ENCODE data around the gene SSBP3.
A peak's percentile ranks its signal among the peaks of the same experiment; 100 is the strongest.

Gene SSBP3

DNA sequence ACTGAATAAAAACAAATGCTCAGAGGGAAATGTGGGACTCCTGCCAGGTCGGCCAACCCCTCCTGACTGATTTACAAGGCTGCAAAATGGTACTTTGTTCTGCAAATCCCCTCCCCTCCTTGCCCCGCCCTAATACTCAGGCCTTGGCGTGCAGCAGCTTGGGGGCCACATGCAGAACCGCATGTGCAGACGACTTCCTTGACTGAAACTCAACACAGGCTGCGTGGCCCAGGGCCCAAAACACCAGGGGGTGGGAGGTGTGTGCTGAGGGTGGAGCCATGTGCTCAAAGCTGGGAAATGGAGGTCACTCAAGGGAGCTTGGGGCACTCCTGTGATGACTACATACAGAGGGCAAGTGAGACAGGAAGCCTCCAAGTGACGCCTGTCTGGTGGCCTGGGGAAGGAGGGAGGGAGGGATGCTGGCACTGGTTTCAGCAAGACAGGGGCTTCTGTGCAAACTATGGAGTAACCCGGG is 119.0 kb downstream of the SSBP3 start:
- peak; percentile 55 for DNase-seq (ENCODE audit: low spot score)
- FAIRE-seq = no peak

DNA sequence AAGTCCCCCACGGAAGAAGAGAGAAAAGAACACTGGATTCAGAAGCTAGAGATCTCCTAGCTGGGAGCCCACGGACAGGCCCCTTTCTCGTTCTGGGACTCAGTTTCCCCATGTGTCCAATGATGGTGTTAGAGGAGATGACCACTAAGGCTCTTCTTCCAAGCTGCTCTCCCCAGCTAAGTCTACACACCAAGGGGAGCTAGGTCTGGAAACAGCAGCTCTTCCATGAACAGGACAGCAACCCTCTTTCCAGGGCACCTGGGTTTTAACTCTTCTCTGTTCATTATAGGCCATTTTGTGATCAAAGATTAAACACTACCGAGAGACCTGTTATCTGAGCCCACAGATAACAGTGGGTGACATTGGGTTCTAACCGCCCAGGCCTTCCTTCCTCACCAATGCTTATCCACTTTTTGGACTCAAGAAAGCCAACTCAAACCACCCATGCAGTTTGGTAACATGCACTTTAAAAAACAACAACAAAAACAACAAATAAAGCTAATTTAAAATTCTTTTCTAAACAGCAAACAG is 120.3 kb downstream of the SSBP3 start:
- DNase-seq (ENCODE audit: low spot score) (no peak), FAIRE-seq (no peak)

- DNase-seq (ENCODE audit: low spot score) (no peak), FAIRE-seq (no peak)
Measured at GRCh38 chr1:54284781-54285529, 121.2 kb downstream of the SSBP3 start.

DNA sequence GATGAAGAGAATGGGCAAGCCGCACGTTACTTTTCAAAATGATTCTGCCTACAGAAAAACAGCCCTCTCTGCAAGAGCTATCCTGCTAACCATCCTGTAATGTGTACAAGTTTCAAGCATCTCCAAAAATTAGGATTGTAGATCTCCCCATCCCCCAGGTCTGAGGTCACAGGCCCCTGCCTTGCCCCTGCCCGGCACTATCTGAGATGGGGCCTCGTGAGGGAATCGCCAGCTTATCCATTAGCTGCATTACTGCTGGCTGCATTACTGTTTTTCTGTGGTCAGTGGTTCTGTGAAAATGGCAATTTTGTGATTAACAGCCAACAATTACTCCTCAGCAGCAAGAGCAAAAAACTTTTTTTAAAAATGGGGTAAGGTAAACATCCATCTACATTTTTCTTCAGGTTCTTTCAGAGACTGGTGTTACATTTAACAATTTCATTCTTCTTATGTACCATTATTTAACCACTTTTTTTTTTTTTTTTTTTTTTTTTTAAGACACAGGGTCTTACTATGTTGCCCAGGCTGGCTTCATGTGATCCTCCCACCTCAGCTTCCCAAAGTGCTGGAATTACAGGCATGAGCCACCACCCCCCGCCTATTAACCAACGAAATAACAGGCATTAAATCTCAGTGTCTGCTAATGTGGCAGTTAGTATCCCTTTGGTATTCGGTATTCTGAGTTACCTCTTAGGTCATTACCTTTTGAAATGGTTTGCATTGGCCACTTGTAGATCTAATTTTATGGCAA is 122.4 kb downstream of the SSBP3 start:
- no peak for DNase-seq (ENCODE audit: low spot score)
- FAIRE-seq = no peak

DNA sequence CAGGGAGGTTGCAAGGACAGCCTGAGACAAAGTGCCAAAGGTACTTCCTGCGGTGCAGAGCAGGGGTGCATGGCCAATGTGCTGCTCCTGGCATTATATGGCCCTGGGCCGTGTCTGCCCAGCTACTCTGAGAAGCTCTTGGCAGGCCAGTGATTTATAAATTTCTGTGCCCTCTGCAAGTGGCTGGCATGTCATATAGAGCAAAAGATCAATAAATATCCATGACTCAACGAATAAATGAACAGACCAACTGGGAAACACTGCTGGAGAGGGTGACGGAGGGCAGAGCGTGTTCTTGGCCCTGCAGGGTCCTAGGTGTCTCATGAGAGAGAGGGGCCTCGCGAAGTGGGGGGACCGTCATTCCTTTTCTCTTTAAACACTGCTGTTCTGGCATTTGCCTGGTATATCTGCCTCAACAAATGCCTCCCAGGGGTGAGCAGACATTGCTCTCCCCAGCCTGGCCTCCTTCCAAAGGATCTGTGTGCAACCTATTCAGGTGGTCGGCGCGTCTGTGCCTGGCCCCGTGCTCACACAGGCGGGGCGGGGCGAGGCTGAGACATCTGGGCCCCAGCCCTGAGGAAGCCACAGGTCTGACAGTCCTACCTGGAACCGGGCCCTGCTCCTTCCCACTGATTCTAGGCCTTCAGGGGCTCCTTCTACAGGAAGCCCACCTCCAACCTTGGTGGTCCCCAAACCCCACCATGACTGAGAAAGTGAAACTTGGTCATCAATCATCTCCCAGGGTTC is 123.9 kb downstream of the SSBP3 start:
- DNase-seq (ENCODE audit: low spot score) = no peak
- no peak for FAIRE-seq

- FAIRE-seq = no peak
Measured at GRCh38 chr1:54280651-54281050, 125.5 kb downstream of the SSBP3 start.

DNA sequence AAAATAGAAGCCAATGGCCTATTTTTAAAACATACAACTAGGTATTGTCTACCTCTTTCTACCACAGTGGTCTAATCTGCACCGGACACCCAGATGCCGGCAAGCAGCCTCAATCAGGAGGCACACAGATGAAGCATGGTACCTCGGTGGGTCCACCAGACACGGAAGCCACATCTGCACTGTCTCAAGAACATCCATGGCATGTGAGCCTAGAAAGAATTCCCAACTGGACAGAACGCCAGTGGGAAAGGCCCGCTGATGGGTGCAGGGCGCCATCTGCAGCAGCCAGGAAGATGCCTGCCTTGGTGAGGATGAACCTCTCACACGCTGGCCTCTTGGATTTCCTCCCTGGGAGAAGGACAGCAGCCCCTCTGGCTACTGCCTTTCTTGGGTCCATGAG is 126.7 kb downstream of the SSBP3 start:
- DNase-seq (ENCODE audit: low spot score) (no peak), FAIRE-seq (no peak)

More at GRCh38 chr1:54280651-54281050, 125.5 kb downstream of the SSBP3 start:
- no peak for DNase-seq (ENCODE audit: low spot score)

GRCh38 chr1:54278941-54279422 is 127.2 kb downstream of the SSBP3 start:
- no peak for FAIRE-seq
- no peak for DNase-seq (ENCODE audit: low spot score)

GRCh38 chr1:54277451-54278341 is 128.5 kb downstream of the SSBP3 start:
- no peak for FAIRE-seq

DNA sequence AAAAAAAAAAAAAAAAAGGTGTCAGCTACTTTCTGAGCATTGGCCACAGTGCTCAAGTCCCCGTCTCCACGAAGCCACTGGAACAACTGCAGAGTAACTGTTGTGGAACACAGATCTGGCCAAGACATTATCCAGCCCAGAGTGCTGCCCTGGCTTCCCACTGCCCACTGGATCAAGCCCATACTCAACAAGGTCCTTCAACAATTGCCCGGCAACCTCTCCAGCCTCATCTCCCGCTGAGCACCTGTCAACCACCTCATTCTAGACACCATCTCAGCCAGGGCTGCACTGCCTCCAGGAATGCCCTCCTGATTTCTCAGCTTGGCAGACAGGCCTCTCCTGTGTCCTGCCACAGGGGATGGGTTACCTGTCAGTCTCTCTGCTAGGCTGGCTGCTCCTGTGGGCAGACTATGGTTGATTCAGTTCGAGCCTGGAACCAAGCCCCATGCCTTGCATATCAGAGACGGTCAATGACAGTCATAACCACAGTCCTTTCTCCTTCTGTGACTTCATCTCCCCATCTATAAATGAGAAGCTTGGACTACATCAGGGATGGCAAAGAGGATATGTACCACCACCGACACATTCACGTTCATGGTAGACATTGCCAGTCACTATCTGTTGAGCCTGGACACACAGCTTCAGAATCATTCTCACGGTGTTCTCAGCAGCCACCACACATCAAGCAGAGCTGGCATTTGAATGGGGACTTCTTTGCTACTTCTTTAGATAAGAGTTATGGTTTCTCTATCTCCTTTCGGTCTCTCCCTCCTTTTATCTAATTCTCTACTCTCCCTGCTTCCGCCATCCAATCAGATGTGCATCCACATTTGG is 129.4 kb downstream of the SSBP3 start:
- DNase-seq (ENCODE audit: low spot score) (no peak), FAIRE-seq (no peak)

More at GRCh38 chr1:54277451-54278341, 128.5 kb downstream of the SSBP3 start:
- no peak for DNase-seq (ENCODE audit: low spot score)

GRCh38 chr1:54275349-54275748 is 130.8 kb downstream of the SSBP3 start:
- FAIRE-seq = no peak

DNA sequence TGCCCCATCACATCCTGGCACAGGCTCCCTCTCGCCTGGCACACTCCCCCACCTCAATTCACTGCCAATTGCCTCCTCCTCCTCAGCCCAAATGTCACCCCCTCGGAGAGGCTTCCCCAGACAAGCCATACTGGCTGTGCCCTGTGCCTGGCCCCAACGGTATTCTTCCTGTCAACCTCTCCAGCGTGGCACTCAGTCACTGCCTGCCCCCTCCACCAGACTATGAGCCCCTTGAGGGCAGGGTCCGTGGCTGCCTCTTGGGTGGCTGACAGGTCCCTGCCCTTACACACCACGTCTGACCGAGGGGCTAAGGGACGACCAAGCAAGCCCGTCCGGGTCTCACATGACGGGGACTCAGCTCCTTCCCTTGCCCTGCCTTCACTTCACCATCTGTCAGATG is 131.3 kb downstream of the SSBP3 start:
- DNase-seq (ENCODE audit: low spot score) = no peak
- no peak for FAIRE-seq

More at GRCh38 chr1:54275349-54275748, 130.8 kb downstream of the SSBP3 start:
- DNase-seq (ENCODE audit: low spot score) = no peak

DNA sequence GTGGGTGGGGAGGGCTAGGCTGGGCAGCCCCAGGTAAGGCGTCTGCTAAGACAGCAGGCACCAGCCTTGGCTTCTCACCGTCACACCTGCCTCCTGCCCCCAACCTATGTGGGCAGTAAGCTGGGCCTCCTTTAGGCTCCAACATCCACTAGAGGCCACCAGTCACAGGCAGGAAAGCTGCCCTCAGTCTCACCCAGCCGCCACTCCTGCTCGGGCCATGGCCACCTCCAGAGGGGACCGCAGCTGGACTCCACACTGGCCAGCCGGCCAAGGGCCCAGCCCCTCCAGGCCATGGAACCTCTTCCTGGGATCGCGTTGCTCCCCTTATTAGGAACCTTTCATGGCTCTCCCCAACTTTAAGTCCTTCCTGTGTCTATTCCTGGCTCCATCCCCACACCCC is 131.7 kb downstream of the SSBP3 start:
- FAIRE-seq = no peak
- no peak for DNase-seq (ENCODE audit: low spot score)

DNA sequence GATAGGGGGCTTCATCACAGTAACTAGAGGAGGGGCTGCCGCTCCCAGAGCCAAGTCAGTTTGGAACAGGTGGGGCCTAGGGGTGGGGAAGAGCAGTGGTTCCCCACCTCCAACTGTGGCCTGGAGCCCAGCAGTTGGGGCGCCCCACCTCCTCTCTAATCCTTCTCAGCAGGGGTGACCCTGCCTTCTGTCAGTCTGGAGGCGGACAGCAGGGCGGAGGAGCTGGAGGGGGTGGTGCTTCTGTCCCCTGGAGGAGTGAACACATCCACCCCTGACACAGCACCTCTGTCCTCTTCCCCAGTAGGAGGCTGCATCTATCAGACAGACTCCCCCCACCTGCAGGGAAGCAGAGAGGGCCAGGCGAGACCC is 132.4 kb downstream of the SSBP3 start:
- FAIRE-seq = no peak
- DNase-seq (ENCODE audit: low spot score) = no peak

DNA sequence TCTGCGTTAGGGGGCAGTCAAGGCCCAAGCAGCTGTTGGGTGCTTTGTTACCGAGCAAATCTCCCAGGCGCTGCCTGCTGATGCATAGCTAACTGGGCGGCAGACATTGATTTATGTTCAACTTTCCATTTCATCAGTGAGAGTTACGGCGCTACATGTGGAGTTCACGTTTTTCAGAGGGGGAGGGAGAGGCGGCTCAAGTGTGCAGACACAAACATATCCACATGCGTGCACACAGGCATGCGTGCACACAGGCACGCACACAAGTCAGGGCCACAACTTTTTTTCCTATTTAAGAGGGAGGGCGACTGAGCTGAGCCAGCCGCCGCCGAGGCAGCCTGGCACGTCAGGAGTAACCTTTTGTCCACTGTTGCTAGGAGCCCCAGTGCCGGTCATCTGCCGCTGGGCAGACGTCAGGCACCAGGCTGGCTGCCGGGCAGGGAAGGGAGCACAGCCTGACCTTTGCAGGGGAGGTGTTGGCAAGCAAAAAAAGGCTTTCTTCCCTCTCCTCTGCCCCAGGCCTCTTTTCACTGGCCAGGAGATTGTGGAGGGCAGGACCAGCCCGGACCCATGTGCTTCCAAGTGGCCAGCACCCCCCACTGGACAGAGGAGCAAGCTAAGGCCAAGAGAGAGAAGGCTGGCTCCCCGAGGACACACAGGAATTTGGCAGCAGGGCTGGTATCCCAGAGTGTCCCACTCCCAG is 133.0 kb downstream of the SSBP3 start:
- DNase-seq (ENCODE audit: low spot score) (no peak), FAIRE-seq (no peak)

DNA sequence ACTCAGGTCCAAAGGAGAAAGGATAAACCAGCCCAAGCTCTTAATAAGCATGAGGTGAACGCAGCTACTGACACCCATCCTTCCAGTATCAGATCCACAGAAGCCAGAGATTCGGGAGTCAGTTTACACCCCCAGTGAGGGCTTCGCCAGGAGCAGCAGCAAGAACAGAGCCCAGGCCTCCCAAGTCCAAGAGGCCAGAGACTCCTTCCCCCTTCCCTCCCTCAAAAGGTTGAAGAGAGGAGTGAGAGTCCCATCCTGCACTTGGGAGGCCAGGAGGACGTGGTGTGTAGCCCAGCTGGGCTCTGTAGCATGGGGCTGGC is 133.5 kb downstream of the SSBP3 start:
- DNase-seq (ENCODE audit: low spot score) = no peak
- no peak for FAIRE-seq

DNA sequence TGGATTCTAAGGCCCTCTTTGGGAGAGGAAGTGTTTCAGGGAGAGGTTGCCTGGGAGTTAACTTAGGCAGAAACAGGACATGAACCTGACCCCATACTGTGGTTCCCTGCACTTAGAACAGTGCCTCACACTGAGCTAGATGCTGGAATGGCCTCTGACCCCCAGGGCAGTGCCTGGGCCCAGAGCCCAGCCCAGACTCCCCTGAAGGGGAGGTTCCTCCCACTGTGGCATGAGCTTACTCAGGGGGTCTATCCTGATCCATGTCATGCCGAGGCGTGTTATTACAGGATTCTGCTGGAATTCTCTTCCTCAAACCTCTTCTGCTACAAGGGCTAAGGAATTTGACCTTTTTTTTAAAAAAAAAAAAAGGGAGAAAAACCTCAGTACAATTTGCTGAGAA is 134.1 kb downstream of the SSBP3 start:
- FAIRE-seq (no peak), DNase-seq (ENCODE audit: low spot score) (no peak)

- no peak for FAIRE-seq
- DNase-seq (ENCODE audit: low spot score) = no peak
Measured at GRCh38 chr1:54271341-54271740, 134.9 kb downstream of the SSBP3 start.

DNA sequence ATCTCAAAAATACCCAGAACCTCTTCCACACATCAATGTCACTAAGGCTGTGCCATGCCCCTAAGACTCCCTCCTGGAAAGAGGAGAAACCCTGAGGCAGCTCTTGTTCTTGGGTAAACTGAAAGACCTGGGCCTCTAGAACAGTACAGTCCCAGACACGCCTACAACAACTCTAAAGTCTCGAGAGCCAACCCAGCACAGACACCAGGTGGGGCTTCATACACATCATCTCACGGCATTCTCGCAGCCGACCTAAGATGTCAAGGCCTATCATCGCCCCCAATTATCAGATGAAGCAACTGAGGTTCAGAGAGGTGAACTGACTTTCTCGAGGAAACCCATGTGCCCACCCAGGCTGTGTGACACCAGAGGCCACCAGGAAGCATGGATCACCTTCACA is 135.7 kb downstream of the SSBP3 start:
- no peak for FAIRE-seq
- no peak for DNase-seq (ENCODE audit: low spot score)
